ENCODE results near the gene FYB1. TPM values are rescaled to one million over a fixed set of nuclear protein-coding genes. Genes with fewer than 3 reads are reported as not detected.
"Not testable (repeated sequence)": the region's sequence is repeated elsewhere in the genome, so short reads cannot be mapped to it uniquely, and the experiment has no call there.

The FYB1 gene
- polyA plus RNA-seq, 3 donors from 2014 or later: 50.6 to 205 (median 80.2) TPM

GRCh38 chr5:39249069-39249468 is 29.7 kb upstream of the FYB1 start:
- no peak for DNase-seq
- Mint-ChIP-seq H3K4me1 (peaks cover 42 to 87% of the 10 kb centered on the region in 2 donors), H3K9me3 (no peaks in the 10 kb centered on the region), H3K27ac (peak overlapping the region in 4 of 6 donors; percentile 4 to 30 (median 28)), H3K4me3 (no peak overlapping the region), H3K27me3 (ENCODE audit: low read depth in 3 of 3) (peaks cover 0 to 1% (median 0%) of the 10 kb centered on the region in 3 donors), H3K36me3 (peaks cover 43 to 57% (median 56%) of the 10 kb centered on the region in 3 donors)

- no peak overlapping the region for H3K4me3 Mint-ChIP-seq
- H3K27me3 Mint-ChIP-seq (ENCODE audit: low read depth in 3 of 3): no peaks in the 10 kb centered on the region
- peaks cover 0 to 7% (median 0%) of the 10 kb centered on the region in 6 donors for H3K9me3 Mint-ChIP-seq
- peaks cover 23 to 40% (median 24%) of the 10 kb centered on the region in 3 donors for H3K36me3 Mint-ChIP-seq
- DNase-seq: no peak
- peaks cover 45 to 69% of the 10 kb centered on the region in 2 donors for H3K4me1 Mint-ChIP-seq
- H3K27ac Mint-ChIP-seq: peak overlapping the region; percentile 13 to 94 (median 78)
Observed at GRCh38 chr5:39240750-39241149, 21.4 kb upstream of the FYB1 start.

GRCh38 chr5:39238366-39239105 is 19.2 kb upstream of the FYB1 start:
- Mint-ChIP-seq H3K9me3 (peaks cover 0 to 7% (median 0%) of the 10 kb centered on the region in 6 donors), H3K27ac (peak overlapping the region; percentile 66 to 94 (median 90)), H3K4me3 (peak overlapping the region; percentile 48 to 77 (median 57)), H3K27me3 (ENCODE audit: low read depth in 3 of 3) (no peaks in the 10 kb centered on the region), H3K4me1 (peaks cover 50 to 70% of the 10 kb centered on the region in 2 donors), H3K36me3 (peaks cover 10 to 32% (median 11%) of the 10 kb centered on the region in 3 donors)
- peak in 1 of 3 donors; percentile 24 for DNase-seq

GRCh38 chr5:39236718-39237117 is 17.4 kb upstream of the FYB1 start:
- Mint-ChIP-seq H3K27me3 (ENCODE audit: low read depth in 3 of 3) (no peaks in the 10 kb centered on the region), H3K9me3 (peaks cover 0 to 7% (median 0%) of the 10 kb centered on the region in 6 donors), H3K4me1 (peaks cover 56 to 84% of the 10 kb centered on the region in 2 donors), H3K27ac (peak overlapping the region in 5 of 6 donors; percentile 26 to 87 (median 67)), H3K36me3 (peaks cover 11 to 37% (median 16%) of the 10 kb centered on the region in 3 donors), H3K4me3 (no peak overlapping the region)
- no peak for DNase-seq

- Mint-ChIP-seq H3K9me3 (peaks cover 0 to 2% (median 0%) of the 10 kb centered on the region in 6 donors), H3K27ac (peak overlapping the region in 1 of 6 donors; percentile 18), H3K36me3 (peaks cover 7 to 32% (median 12%) of the 10 kb centered on the region in 3 donors), H3K4me3 (no peak overlapping the region), H3K27me3 (ENCODE audit: low read depth in 3 of 3) (no peaks in the 10 kb centered on the region), H3K4me1 (peaks cover 62 to 92% of the 10 kb centered on the region in 2 donors)
- DNase-seq: no peak
Observed at GRCh38 chr5:39235648-39236047, 16.3 kb upstream of the FYB1 start.

- Mint-ChIP-seq H3K27ac (peak overlapping the region in 4 of 6 donors; percentile 43 to 75 (median 70)), H3K4me1 (peaks cover 56 to 89% of the 10 kb centered on the region in 2 donors), H3K36me3 (peaks cover 3 to 23% (median 9%) of the 10 kb centered on the region in 3 donors)
- not testable (repeated sequence) for DNase-seq; H3K9me3 Mint-ChIP-seq; H3K27me3 Mint-ChIP-seq (ENCODE audit: low read depth in 3 of 3); H3K4me3 Mint-ChIP-seq
Observed at GRCh38 chr5:39234494-39234893, 15.1 kb upstream of the FYB1 start.

GRCh38 chr5:39233783-39234182 is 14.4 kb upstream of the FYB1 start:
- peaks cover 3 to 23% (median 9%) of the 10 kb centered on the region in 3 donors for H3K36me3 Mint-ChIP-seq

GRCh38 chr5:39231705-39232525 is 12.6 kb upstream of the FYB1 start:
- Mint-ChIP-seq H3K4me3 (peak overlapping the region; percentile 3 to 44 (median 11)), H3K36me3 (peaks cover 3 to 19% (median 9%) of the 10 kb centered on the region in 3 donors), H3K9me3 (no peaks in the 10 kb centered on the region), H3K27ac (peak overlapping the region; percentile 67 to 85 (median 80)), H3K27me3 (ENCODE audit: low read depth in 3 of 3) (no peaks in the 10 kb centered on the region), H3K4me1 (peaks cover 37 to 87% of the 10 kb centered on the region in 2 donors)
- DNase-seq: peak in 2 of 3 donors; percentile 16 to 32

More at GRCh38 chr5:39233783-39234182, 14.4 kb upstream of the FYB1 start:
- no peak overlapping the region for H3K4me3 Mint-ChIP-seq
- DNase-seq: no peak
- H3K4me1 Mint-ChIP-seq: peaks cover 49 to 89% of the 10 kb centered on the region in 2 donors
- H3K9me3 Mint-ChIP-seq: no peaks in the 10 kb centered on the region
- H3K27ac Mint-ChIP-seq: peak overlapping the region in 3 of 6 donors; percentile 39 to 64 (median 51)
- H3K27me3 Mint-ChIP-seq (ENCODE audit: low read depth in 3 of 3): no peaks in the 10 kb centered on the region

- Mint-ChIP-seq H3K4me3 (no peak overlapping the region), H3K27ac (peak overlapping the region in 1 of 6 donors; percentile 37), H3K27me3 (ENCODE audit: low read depth in 3 of 3) (no peaks in the 10 kb centered on the region), H3K4me1 (peaks cover 53 to 92% of the 10 kb centered on the region in 2 donors), H3K9me3 (no peaks in the 10 kb centered on the region), H3K36me3 (peaks cover 0 to 9% (median 5%) of the 10 kb centered on the region in 3 donors)
- DNase-seq: no peak
Observed at GRCh38 chr5:39228596-39228995, 9.2 kb upstream of the FYB1 start.

GRCh38 chr5:39226558-39226957 is 7.2 kb upstream of the FYB1 start:
- H3K4me3 Mint-ChIP-seq: no peak overlapping the region
- peaks cover 0 to 7% (median 3%) of the 10 kb centered on the region in 3 donors for H3K36me3 Mint-ChIP-seq
- peak overlapping the region; percentile 4 to 75 (median 38) for H3K27ac Mint-ChIP-seq
- H3K4me1 Mint-ChIP-seq: peaks cover 50 to 78% of the 10 kb centered on the region in 2 donors
- no peaks in the 10 kb centered on the region for H3K27me3 Mint-ChIP-seq (ENCODE audit: low read depth in 3 of 3)
- H3K9me3 Mint-ChIP-seq: no peaks in the 10 kb centered on the region
- DNase-seq: no peak

GRCh38 chr5:39226100-39226451 is 6.7 kb upstream of the FYB1 start:
- H3K27ac Mint-ChIP-seq: peak overlapping the region; percentile 4 to 75 (median 46)
- H3K4me3 Mint-ChIP-seq: no peak overlapping the region

GRCh38 chr5:39225405-39226099 is 6.2 kb upstream of the FYB1 start:
- H3K4me3 Mint-ChIP-seq: no peak overlapping the region
- peaks cover 47 to 77% of the 10 kb centered on the region in 2 donors for H3K4me1 Mint-ChIP-seq
- peaks cover 0 to 8% (median 3%) of the 10 kb centered on the region in 3 donors for H3K36me3 Mint-ChIP-seq
- peak overlapping the region in 5 of 6 donors; percentile 4 to 75 (median 52) for H3K27ac Mint-ChIP-seq
- no peaks in the 10 kb centered on the region for H3K27me3 Mint-ChIP-seq (ENCODE audit: low read depth in 3 of 3)
- no peaks in the 10 kb centered on the region for H3K9me3 Mint-ChIP-seq
- no peak for DNase-seq

More at GRCh38 chr5:39226100-39226451, 6.7 kb upstream of the FYB1 start:
- no peak for DNase-seq
- no peaks in the 10 kb centered on the region for H3K9me3 Mint-ChIP-seq
- H3K4me1 Mint-ChIP-seq: peaks cover 47 to 77% of the 10 kb centered on the region in 2 donors
- H3K27me3 Mint-ChIP-seq (ENCODE audit: low read depth in 3 of 3): no peaks in the 10 kb centered on the region
- peaks cover 0 to 7% (median 3%) of the 10 kb centered on the region in 3 donors for H3K36me3 Mint-ChIP-seq

GRCh38 chr5:39224196-39224761 is 4.9 kb upstream of the FYB1 start:
- DNase-seq: no peak
- peaks cover 0 to 18% (median 13%) of the 10 kb centered on the region in 3 donors for H3K36me3 Mint-ChIP-seq
- no peaks in the 10 kb centered on the region for H3K27me3 Mint-ChIP-seq (ENCODE audit: low read depth in 3 of 3)
- no peaks in the 10 kb centered on the region for H3K9me3 Mint-ChIP-seq
- H3K4me1 Mint-ChIP-seq: peaks cover 55 to 79% of the 10 kb centered on the region in 2 donors
- H3K4me3 Mint-ChIP-seq: no peak overlapping the region
- peak overlapping the region in 4 of 6 donors; percentile 7 to 53 (median 22) for H3K27ac Mint-ChIP-seq

Measured in immature natural killer cell (primary cell).